Kidney (tissue), 14 donors: ENCODE measurements around the gene SEMA3E. TPM values are rescaled to one million over a fixed set of nuclear protein-coding genes. Genes with fewer than 3 reads are reported as not detected.

Experiments
- DNase-seq, 5 donors: peaks; one replicate each; pipeline ENCODE4 v3.0.0-alpha.2; 2013 to 2020
- FAIRE-seq: peaks from 2 replicates; lab custom pipeline; 2012; peaks lifted over from hg19 to GRCh38; lab: Jason Lieb, UNC
- H3K27ac ChIP-seq, 2 donors: one replicate each; pipeline ENCODE4 v1.7.0; 2013; ENCODE audit warnings: low read depth in 2 of 2, low read length in 2 of 2, inconsistent platforms in 1 of 2
- H3K27me3 ChIP-seq: one replicate; pipeline ENCODE4 v1.7.1; 2013; ENCODE audit warnings: low read length, inconsistent platforms; ENCODE audit not compliant: control insufficient read depth, insufficient read depth
- H3K36me3 ChIP-seq, 3 donors: one replicate each; pipeline versions ENCODE4 v1.7.0 to v1.7.1; 2013; ENCODE audit warnings: low read length in 3 of 3, control low read depth in 1 of 3, inconsistent platforms in 1 of 3; ENCODE audit not compliant: insufficient read depth in 3 of 3, control insufficient read depth in 2 of 3
- H3K4me1 ChIP-seq, 3 donors: one replicate each; pipeline versions ENCODE4 v1.7.0 to v1.7.1; 2013; ENCODE audit warnings: low read length in 3 of 3, inconsistent platforms in 1 of 3, low read depth in 1 of 3; ENCODE audit not compliant: control insufficient read depth in 2 of 3, insufficient read depth in 2 of 3
- H3K4me3 ChIP-seq, 3 donors: one replicate each; pipeline versions ENCODE4 v1.7.0 to v1.8.1; 2013; ENCODE audit warnings: low read length in 3 of 3, control low read depth in 1 of 3, inconsistent platforms in 1 of 3
- H3K9ac ChIP-seq, 3 donors: one replicate each; pipeline versions ENCODE4 v1.7.0 to v1.7.1; 2013; ENCODE audit warnings: low read length in 3 of 3, control low read depth in 1 of 3, inconsistent platforms in 1 of 3
- H3K9me3 ChIP-seq, 3 donors: one replicate each; pipeline versions ENCODE4 v1.7.0 to v1.7.1; 2013; ENCODE audit warnings: low read length in 3 of 3, control low read depth in 1 of 3, inconsistent platforms in 1 of 3; ENCODE audit not compliant: control insufficient read depth in 2 of 3, insufficient read depth in 1 of 3
- CTCF ChIP-seq: IDR thresholded peaks from 3 replicates; pipeline ENCODE4 v1.5.1; 2012; ENCODE audit warnings: mild to moderate bottlenecking, moderate library complexity, borderline replicate concordance; ENCODE audit not compliant: insufficient read depth; ENCODE audit errors: extremely low read depth
- intact Hi-C: fragments of 100-400 bp; cut with DNase I; formaldehyde crosslinking; loops from one replicate; pipeline ENCODE4 v1.11.1; 2022
- polyA plus RNA-seq: library from polyadenylated mRNA; stranded (reverse); fragments of 350-450 nt; fragmentation: Illumina TruSeq; extraction: RNeasy Lipid Tissue Mini Kit (QIAGEN cat#74804); gene quantifications from one replicate; pipeline ENCODE4 v1.2.3, GENCODE V29; 2014; ENCODE audit warnings: low read depth, low replicate concordance; ENCODE audit not compliant: insufficient read depth
- total RNA-seq: library from RNA; stranded (reverse); fragmentation: NEBNext Ultra II Directional; extraction: Animal tissue kit (Norgen Biotek cat#: 25700); gene quantifications from one replicate; pipeline ENCODE4 v1.2.1, GENCODE V29; 2021
- donor health status: control.
- donor health status: control.
- donor health status: control.
- donor health status: control.
- donor health status: control.
- donor health status: DM: yes; HTN: yes; CAD: no.
- donor health status: Normal renal cell carcinoma (clear cell type).

SEMA3E gene
- total and polyA plus RNA-seq, 2 donors from 2014 or later: 0.15 to 1.1 TPM

- H3K36me3 ChIP-seq: no peaks in the 10 kb centered on the region
- no peaks in the 10 kb centered on the region for H3K27me3 ChIP-seq
- DNase-seq (no peak), FAIRE-seq (no peak)
- no peak overlapping the region for H3K9ac ChIP-seq
- H3K9me3 ChIP-seq: no peaks in the 10 kb centered on the region
- TF ChIP-seq CTCF: no peak
- no peak overlapping the region for H3K27ac ChIP-seq
- no peak overlapping the region for H3K4me3 ChIP-seq
- no peaks in the 10 kb centered on the region for H3K4me1 ChIP-seq
- intact Hi-C loops: no loop called here
These were observed 2.9 kb downstream of the SEMA3E start for GRCh38 chr7:83646027-83646426.

- no peak for TF ChIP-seq CTCF
- no peak for DNase-seq
- intact Hi-C loops: no loop called here
- Histone ChIP-seq H3K36me3 (no peaks in the 10 kb centered on the region), H3K9ac (no peak overlapping the region), H3K9me3 (no peaks in the 10 kb centered on the region), H3K4me1 (no peaks in the 10 kb centered on the region), H3K27ac (no peak overlapping the region), H3K27me3 (no peaks in the 10 kb centered on the region), H3K4me3 (no peak overlapping the region)
- FAIRE-seq: no peak
These were observed 5.2 kb downstream of the SEMA3E start for GRCh38 chr7:83643739-83644138.

- no peak for FAIRE-seq
- no peak for TF ChIP-seq CTCF
- no peaks in the 10 kb centered on the region for H3K36me3 ChIP-seq
- H3K27me3 ChIP-seq: no peaks in the 10 kb centered on the region
- H3K27ac ChIP-seq: no peak overlapping the region
- no peaks in the 10 kb centered on the region for H3K9me3 ChIP-seq
- intact Hi-C loops: no loop called here
- no peak for DNase-seq
- no peaks in the 10 kb centered on the region for H3K4me1 ChIP-seq
- no peak overlapping the region for H3K4me3 ChIP-seq
- no peak overlapping the region for H3K9ac ChIP-seq
These were observed 5.9 kb downstream of the SEMA3E start for GRCh38 chr7:83643012-83643411.

GRCh38 chr7:83640731-83641537 lies 8.0 kb downstream of the SEMA3E start:
- Histone ChIP-seq H3K4me3 (no peak overlapping the region), H3K9ac (no peak overlapping the region), H3K9me3 (no peaks in the 10 kb centered on the region), H3K27ac (no peak overlapping the region), H3K27me3 (no peaks in the 10 kb centered on the region), H3K4me1 (no peaks in the 10 kb centered on the region), H3K36me3 (no peaks in the 10 kb centered on the region)
- no peak for TF ChIP-seq CTCF
- FAIRE-seq (no peak), DNase-seq (no peak)
- intact Hi-C loops: no loop called here
